PFSK-1 (cell line): ENCODE results near the gene STX18.

ENCODE experiments used
- POLR2AphosphoS5 ChIP-seq: IDR thresholded peaks from 2 replicates; pipeline ENCODE4 v1.6.1; 2012; ENCODE audit warnings: low read depth, mild to moderate bottlenecking, control low read depth, low read length, moderate library complexity
- SIN3A ChIP-seq: IDR thresholded peaks from 2 replicates; pipeline ENCODE4 v1.6.1; 2012; ENCODE audit warnings: mild to moderate bottlenecking, low read length, moderate library complexity, borderline replicate concordance; ENCODE audit not compliant: insufficient read depth
- TAF1 ChIP-seq: IDR thresholded peaks from 2 replicates; pipeline ENCODE4 v1.6.1; 2012; ENCODE audit warnings: low read length, control low read depth, borderline replicate concordance; ENCODE audit not compliant: insufficient read depth
- TF ChIP-seq, protein P1 (sequence below), 2 experiments: IDR thresholded peaks; 2 replicates each; pipeline versions ENCODE4 v1.6.1 to v1.8.0; 2011 to 2012; ENCODE audit warnings: low read depth in 2 of 2, low read length in 2 of 2, control low read depth in 1 of 2, inconsistent platforms in 1 of 2, mild to moderate bottlenecking in 1 of 2, moderate library complexity in 1 of 2; ENCODE audit not compliant: insufficient read depth in 1 of 2

DNA sequence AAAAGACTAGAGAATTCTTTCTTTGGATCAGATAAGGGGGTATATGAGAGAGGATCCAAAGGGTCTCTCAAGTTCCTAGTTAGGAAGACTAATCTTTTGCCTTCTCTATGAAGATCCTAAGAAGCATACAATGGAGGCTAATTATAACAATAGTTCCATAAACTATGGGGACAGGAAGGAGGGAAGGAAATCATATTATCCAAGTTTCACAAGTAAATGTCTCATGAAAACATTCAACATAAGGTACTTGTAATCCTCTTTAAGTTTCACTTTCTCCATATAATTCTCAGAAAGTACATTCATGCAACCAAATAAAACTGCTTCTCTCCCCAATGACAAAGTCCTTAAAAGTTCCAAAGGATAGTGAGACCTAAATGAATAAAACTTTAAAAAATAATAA, 27.1 kb downstream of the STX18 start:
- TF ChIP-seq, protein P1, sequence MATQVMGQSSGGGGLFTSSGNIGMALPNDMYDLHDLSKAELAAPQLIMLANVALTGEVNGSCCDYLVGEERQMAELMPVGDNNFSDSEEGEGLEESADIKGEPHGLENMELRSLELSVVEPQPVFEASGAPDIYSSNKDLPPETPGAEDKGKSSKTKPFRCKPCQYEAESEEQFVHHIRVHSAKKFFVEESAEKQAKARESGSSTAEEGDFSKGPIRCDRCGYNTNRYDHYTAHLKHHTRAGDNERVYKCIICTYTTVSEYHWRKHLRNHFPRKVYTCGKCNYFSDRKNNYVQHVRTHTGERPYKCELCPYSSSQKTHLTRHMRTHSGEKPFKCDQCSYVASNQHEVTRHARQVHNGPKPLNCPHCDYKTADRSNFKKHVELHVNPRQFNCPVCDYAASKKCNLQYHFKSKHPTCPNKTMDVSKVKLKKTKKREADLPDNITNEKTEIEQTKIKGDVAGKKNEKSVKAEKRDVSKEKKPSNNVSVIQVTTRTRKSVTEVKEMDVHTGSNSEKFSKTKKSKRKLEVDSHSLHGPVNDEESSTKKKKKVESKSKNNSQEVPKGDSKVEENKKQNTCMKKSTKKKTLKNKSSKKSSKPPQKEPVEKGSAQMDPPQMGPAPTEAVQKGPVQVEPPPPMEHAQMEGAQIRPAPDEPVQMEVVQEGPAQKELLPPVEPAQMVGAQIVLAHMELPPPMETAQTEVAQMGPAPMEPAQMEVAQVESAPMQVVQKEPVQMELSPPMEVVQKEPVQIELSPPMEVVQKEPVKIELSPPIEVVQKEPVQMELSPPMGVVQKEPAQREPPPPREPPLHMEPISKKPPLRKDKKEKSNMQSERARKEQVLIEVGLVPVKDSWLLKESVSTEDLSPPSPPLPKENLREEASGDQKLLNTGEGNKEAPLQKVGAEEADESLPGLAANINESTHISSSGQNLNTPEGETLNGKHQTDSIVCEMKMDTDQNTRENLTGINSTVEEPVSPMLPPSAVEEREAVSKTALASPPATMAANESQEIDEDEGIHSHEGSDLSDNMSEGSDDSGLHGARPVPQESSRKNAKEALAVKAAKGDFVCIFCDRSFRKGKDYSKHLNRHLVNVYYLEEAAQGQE (IDR thresholded peaks at IDR 0.05; ENCODE audit: insufficient read depth in 1 of 2, low read depth in 2 of 2, low read length in 2 of 2) = no peak
- TF ChIP-seq POLR2AphosphoS5 (no peak), TAF1 (no peak), SIN3A (no peak)
